GM19035 (cell line): Measurements from ENCODE around the gene FUT7.

Experiments used
- ATAC-seq: cut with Tn5 transposase; IDR thresholded peaks from one replicate; pipeline ENCODE4 v1.9.1; 2021; ENCODE audit not compliant: unreplicated experiment

FUT7 gene

DNA sequence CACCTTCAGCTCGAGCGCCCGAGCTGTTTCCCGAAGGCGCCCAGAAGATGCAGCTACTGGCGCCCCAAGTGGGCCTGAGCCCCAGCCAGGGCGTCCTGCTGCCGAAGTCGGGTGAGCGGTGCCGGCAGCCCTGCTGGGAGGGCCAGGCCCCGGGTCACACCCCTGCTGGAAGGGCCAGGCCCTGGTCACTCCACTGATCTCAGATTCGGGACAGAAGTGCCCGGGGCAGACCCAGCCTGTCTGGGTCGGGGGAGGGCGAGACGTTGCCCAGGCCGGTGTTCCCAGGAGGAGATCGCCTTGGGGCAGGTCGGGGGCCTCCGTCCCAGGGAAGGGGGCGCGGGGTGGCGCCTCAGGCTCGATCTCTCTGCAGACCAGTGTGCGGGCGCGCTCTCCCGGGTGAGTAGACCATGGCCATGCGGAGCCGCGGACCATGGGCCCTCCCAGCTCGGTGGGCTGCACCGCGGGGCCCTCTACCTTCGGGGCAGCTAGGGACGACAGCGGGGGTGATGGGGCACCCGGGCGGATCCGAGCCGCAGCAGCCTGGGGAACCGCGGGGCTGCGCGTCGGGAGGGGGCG lies 46.8 kb downstream of the FUT7 start:
- ATAC-seq: no peak

DNA sequence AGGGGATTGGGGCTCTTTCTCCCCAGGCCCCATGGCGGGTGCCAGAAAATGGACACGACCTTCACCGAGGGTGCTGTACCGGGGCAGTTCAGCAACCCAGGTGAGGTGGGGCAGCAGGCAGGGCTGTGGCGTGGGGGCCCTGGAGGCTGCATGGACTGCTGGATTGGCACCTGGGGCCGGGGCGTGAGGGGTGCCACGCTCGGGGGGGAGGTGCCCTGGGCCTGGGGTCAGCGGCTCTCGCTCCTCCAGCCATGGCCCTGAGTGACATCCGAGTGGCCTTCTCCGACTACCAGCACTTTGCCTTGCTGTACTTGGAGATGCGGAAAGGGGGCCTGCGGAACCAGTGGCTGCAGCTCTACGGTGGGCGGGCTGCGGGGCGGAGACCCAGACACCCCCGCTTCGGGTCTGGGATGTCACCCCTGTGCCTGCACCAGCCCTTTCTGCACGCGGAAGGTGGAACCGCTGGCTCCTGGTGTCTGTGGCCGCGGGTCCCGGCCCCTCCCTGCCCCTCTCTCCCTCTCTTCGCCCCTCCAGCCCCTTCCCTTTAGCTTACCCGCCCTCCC lies 47.3 kb downstream of the FUT7 start:
- ATAC-seq: no peak

DNA sequence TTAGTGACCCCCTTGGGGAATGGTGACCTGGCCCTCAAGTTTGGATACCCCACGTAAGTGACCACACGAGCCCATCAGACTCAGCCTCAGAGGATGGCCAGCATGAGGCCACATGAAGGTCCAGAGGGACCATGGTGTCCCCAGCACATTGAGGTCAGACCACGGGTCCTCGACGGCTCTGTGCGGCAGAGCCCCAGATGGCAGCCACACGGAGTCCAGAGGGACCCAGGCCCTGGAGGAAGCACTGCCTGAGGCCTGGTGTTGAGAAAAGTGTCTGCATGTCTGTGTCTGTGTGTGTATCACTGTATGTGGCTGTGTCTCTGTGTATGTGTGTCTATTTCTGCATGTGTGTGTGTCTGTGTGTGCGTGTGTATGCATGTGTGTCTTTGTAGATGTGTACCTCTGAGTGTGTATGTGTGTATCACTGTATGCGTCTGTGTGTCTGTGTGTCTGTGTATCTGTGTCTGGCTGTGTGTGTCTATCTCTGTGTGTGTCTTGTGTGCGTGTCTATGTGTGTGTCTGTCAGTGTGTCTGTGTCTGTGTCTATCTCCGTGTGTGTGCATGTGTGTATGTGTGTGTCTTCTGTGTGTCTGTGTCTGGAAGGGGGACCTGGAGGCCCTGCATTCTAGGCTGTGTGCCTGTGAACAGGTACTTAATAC lies 48.1 kb downstream of the FUT7 start:
- ATAC-seq: no peak

DNA sequence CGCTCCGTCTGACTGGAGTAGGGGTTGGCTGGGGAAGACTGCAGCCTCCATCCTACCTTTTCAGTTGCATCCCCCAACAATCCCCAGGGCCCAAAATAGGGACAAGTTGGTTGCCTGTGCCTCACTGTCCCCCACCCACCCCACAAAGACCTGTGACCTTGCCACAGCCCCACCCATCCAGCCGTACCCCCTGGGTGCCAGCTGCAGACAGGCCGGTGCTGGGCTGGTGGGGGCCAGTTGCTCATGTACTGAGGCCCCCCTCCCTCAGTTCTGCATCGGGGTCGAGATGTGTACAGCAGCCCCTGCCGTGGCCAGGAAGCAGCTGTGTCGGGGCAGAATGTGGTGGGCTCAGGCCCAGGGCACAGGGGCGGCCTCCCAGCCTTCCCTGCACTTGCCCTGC lies 48.7 kb downstream of the FUT7 start:
- no peak for ATAC-seq

DNA sequence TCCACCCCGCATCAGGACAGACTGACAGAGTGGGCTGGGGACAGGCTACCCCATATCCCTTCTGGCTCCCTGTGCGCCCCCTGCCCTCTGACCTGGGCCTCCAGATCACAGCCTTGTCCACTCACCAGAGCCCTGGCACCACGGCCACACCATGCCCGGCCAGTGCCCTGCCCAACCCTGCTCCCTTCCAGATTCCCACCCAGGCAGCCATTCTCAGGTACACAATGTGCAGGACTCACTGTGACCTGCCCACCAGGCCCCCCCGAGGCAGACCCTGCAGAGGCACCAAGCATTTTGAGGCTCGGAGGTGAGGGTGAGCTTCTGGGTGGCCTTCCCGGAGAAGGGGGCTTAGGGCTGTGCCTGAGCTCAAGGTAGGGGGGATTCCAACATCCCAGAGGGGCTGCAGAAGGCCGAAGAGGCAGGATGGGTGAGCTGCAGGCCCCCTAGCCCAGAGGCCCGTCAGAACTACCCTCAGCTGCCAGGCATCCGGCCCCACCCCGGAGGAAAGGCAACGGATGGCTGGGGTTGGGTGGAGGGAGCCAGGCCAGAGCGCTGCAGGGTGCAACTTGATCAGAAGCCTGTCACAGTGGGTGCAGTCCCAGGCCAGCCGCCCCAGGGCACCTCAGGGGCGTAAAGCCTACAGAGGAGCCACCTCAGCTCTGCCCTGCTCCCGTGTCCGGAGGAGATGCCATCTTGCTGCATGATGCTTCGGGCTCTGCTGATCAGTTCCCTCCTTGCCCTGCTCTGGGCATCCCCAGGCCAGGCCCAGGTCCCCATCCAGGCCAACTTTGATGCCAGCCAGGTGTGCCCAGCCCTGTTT lies 49.4 kb downstream of the FUT7 start, which contains the start of gene LCNL1:
LCNL1 (plus strand) TSS at position 762 of the 820 bp plus-strand sequence. CDS start 594 bp downstream, outside the sequence.
- ATAC-seq: no peak

DNA sequence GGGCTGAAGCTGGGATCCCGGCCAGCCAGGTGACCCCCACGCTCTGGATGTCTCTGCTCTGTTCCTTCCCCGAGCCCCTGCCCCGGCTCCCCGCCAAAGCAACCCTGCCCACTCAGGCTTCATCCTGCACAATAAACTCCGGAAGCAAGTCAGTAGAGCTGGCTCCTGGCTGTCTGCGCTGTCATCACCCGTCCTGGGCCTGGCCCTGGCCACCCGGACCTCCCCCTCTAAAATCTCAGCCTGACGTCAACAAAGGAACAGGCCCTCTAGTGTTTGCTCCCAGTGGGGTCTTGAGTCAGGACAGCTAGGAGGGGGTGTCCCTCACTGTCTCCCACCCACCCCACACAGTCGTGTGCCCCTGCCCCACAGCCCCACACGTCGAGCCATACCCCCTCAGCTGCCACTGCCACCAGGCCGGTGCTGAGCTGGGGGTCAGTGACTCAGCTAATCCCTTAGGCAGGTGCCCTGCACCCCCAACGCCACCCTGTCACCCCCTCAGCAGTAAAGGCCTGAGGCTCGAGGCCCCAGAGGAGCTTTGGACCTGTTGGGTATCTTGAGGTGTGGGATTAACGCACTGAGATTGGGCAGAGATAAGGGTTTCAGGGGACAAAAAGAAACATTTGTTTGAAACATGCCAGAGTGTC lies 50.2 kb downstream of the FUT7 start:
- ATAC-seq: no peak

DNA sequence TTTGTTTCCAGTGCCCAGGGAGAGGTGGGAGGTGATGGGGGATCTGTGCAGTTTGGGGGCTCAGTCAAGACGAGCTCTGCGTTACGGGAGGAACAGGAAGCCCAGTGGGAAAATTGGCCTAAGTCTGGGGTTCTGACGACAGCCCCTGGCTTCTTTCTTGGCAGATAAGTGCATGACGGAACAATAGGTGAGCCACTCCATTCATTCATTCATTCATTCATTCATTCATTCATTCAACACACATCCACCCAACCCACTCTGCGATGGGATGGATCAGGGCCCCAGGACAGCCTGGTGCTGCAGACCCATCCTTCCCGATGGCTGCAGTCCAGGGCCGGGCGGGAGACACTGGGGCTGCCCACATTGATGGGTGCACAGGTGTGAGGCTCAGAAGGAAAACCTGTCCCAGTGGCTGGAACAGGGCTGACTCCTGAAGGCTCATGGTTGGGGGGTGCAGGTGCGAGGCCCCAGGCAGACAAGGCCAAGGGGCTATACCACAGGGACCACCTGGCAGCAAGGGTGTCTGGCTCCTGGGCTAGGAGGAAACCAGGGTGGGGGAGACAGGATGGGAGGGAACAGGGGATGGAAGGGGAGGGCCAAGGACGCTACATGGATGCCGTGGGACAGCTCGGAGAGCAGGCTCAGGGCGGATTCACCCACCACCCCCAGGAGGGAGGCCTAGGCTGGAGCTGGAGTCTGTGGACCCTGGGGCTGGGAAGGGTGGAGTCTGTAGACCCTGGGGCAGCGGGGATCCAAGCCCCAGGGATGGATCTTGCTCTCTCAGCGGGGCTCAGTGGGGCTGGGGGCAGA lies 51.0 kb downstream of the FUT7 start:
- no peak for ATAC-seq
